Skeletal muscle cell (primary cell): ENCODE results near the gene C8G.

Source experiments
- DNase-seq: peaks from one replicate; pipeline ENCODE4 v3.0.0-alpha.2; 2010; ENCODE audit warnings: low read depth
- H3K4me3 ChIP-seq: 2 replicates; pipeline ENCODE4 v1.5.1; 2011; ENCODE audit warnings: low read depth, mild to moderate bottlenecking, control low read depth, low read length, moderate library complexity

The C8G gene

GRCh38 chr9:136978073-136978864 lies 33.2 kb downstream of the C8G start:
- no peak for DNase-seq
- H3K4me3 ChIP-seq: peak overlapping the region; percentile 60

- no peak overlapping the region for H3K4me3 ChIP-seq
- DNase-seq: no peak
Observed at GRCh38 chr9:136978865-136979544, 34.0 kb downstream of the C8G start.

GRCh38 chr9:136979769-136980587 lies 34.9 kb downstream of the C8G start:
- DNase-seq: no peak
- no peak overlapping the region for H3K4me3 ChIP-seq

GRCh38 chr9:136980669-136981478 lies 35.8 kb downstream of the C8G start:
- DNase-seq: no peak
- H3K4me3 ChIP-seq: no peak overlapping the region

GRCh38 chr9:136981588-136982231 lies 36.7 kb downstream of the C8G start:
- no peak for DNase-seq
- H3K4me3 ChIP-seq: no peak overlapping the region

- no peak within 1 kb of the TSS for H3K4me3 ChIP-seq
- no peak for DNase-seq
Observed at GRCh38 chr9:136982232-136983051, 37.4 kb downstream of the C8G start, which contains the start of gene LCNL1. LCNL1 (plus strand) TSS chr9:136982993; CDS start chr9:136983587, 594 bp downstream.

GRCh38 chr9:136983167-136983566 lies 38.1 kb downstream of the C8G start:
- no peak overlapping the region for H3K4me3 ChIP-seq
- no peak for DNase-seq

- DNase-seq: no peak
- no peak overlapping the region for H3K4me3 ChIP-seq
Observed at GRCh38 chr9:136983656-136984314, 38.7 kb downstream of the C8G start.

- DNase-seq: no peak
- no peak overlapping the region for H3K4me3 ChIP-seq
Observed at GRCh38 chr9:136984464-136985026, 39.5 kb downstream of the C8G start.

- no peak overlapping the region for H3K4me3 ChIP-seq
- no peak for DNase-seq
Observed at GRCh38 chr9:136985027-136985602, 40.1 kb downstream of the C8G start.

GRCh38 chr9:136985853-136986252 lies 40.8 kb downstream of the C8G start:
- no peak overlapping the region for H3K4me3 ChIP-seq
- DNase-seq: no peak

GRCh38 chr9:136988872-136989271 lies 43.8 kb downstream of the C8G start:
- H3K4me3 ChIP-seq: no peak overlapping the region
- DNase-seq: no peak

GRCh38 chr9:136990242-136990911 lies 45.3 kb downstream of the C8G start:
- no peak for DNase-seq
- no peak overlapping the region for H3K4me3 ChIP-seq

GRCh38 chr9:136991993-136992818 lies 47.2 kb downstream of the C8G start, which contains the start of gene PAXX:
PAXX (plus strand) TSS chr9:136992422; CDS start chr9:136992444, 22 bp downstream.
- peak; percentile 51 for DNase-seq
- H3K4me3 ChIP-seq: peak within 1 kb of the TSS; percentile 75

- peak overlapping the region; percentile 75 for H3K4me3 ChIP-seq
- DNase-seq: no peak
Observed at GRCh38 chr9:136992819-136993369, 47.9 kb downstream of the C8G start.
